CD14-positive monocyte (primary cell): Measurements from ENCODE around the gene PRR27. TPM values are rescaled to one million over a fixed set of nuclear protein-coding genes. Genes with fewer than 3 reads are reported as not detected.

Source experiments
- DNase-seq, 3 donors: peaks; one replicate each; pipeline ENCODE4 v3.0.0-alpha.2; 2011 to 2022
- H2AFZ ChIP-seq: 2 replicates; pipeline ENCODE4 v1.6.0; 2012; ENCODE audit warnings: mild to moderate bottlenecking, low read depth, low read length, inconsistent platforms; ENCODE audit not compliant: insufficient read depth, poor library complexity, severe bottlenecking
- H3K27ac ChIP-seq, 2 donors: 1 replicate in 1 of 2; 2 replicates in 1 of 2; pipeline ENCODE4 v1.5.1; 2012 to 2013; ENCODE audit warnings: low read length in 2 of 2, control low read depth in 1 of 2, inconsistent platforms in 1 of 2, low read depth in 1 of 2, mild to moderate bottlenecking in 1 of 2
- H3K27me3 ChIP-seq, 2 donors: one replicate each; pipeline versions ENCODE4 v1.6.0 to v1.6.1; 2011 to 2013; ENCODE audit warnings: low read length in 2 of 2; ENCODE audit not compliant: control insufficient read depth in 2 of 2, insufficient read depth in 2 of 2
- H3K36me3 ChIP-seq, 2 donors: replicated peaks in 1 of 2; 1 replicate in 1 of 2; 2 replicates in 1 of 2; pipeline versions ENCODE4 v1.5.1 to v1.6.1; 2012 to 2013; ENCODE audit warnings: low read length in 2 of 2, control low read depth in 1 of 2, inconsistent platforms in 1 of 2, mild to moderate bottlenecking in 1 of 2; ENCODE audit not compliant: insufficient read depth in 2 of 2, control insufficient read depth in 1 of 2
- H3K4me1 ChIP-seq, 2 donors: 1 replicate in 1 of 2; 2 replicates in 1 of 2; pipeline versions ENCODE4 v1.5.1 to v1.6.1; 2012 to 2013; ENCODE audit warnings: low read length in 2 of 2, control low read depth in 1 of 2, inconsistent platforms in 1 of 2, mild to moderate bottlenecking in 1 of 2, moderate library complexity in 1 of 2; ENCODE audit not compliant: insufficient read depth in 2 of 2, control insufficient read depth in 1 of 2
- H3K4me2 ChIP-seq: replicated peaks from 2 replicates; pipeline ENCODE3; 2012; ENCODE audit warnings: low read length, moderate library complexity, mild to moderate bottlenecking; ENCODE audit not compliant: poor library complexity, severe bottlenecking; ENCODE audit errors: extremely low read depth
- H3K4me3 ChIP-seq, 3 experiments: fragments of 200-600 bp in 1 of 3; sonication (generic) in 1 of 3; replicated peaks in 1 of 3; 1 replicate in 2 of 3; 2 replicates in 1 of 3; pipeline ENCODE4 v1.5.1; 2011 to 2013; ENCODE audit warnings: low read length in 3 of 3, mild to moderate bottlenecking in 3 of 3, control low read depth in 2 of 3, low read depth in 2 of 3, inconsistent platforms in 1 of 3, moderate library complexity in 1 of 3
- H3K79me2 ChIP-seq: 2 replicates; pipeline ENCODE4 v1.6.0; 2012; ENCODE audit warnings: mild to moderate bottlenecking, control low read depth, inconsistent platforms, low read length, moderate library complexity; ENCODE audit not compliant: insufficient read depth
- H3K9ac ChIP-seq: 2 replicates; pipeline ENCODE4 v1.6.0; 2017; ENCODE audit warnings: low read length, mild to moderate bottlenecking; ENCODE audit not compliant: insufficient read depth, poor library complexity, severe bottlenecking
- H3K9me3 ChIP-seq, 2 donors: replicated peaks in 1 of 2; 1 replicate in 1 of 2; 2 replicates in 1 of 2; pipeline versions ENCODE4 v1.5.1 to v1.6.1; 2012 to 2013; ENCODE audit warnings: low read length in 2 of 2, control low read depth in 1 of 2; ENCODE audit not compliant: control insufficient read depth in 1 of 2, insufficient read depth in 1 of 2
- H4K20me1 ChIP-seq: 2 replicates; pipeline ENCODE4 v1.6.0; 2012; ENCODE audit warnings: mild to moderate bottlenecking, low read length, control low read depth, moderate library complexity; ENCODE audit not compliant: insufficient read depth
- H3K27ac Mint-ChIP-seq, 7 donors: one replicate each; pipeline ENCODE4 v1.8.0; 2020; ENCODE audit warnings: mild to moderate bottlenecking in 7 of 7, mixed read lengths in 7 of 7, moderate library complexity in 6 of 7, inconsistent platforms in 2 of 7
- H3K27me3 Mint-ChIP-seq, 3 donors: one replicate each; pipeline ENCODE4 v1.8.0; 2021 to 2022; ENCODE audit warnings: low read depth in 3 of 3, mild to moderate bottlenecking in 3 of 3, mixed read lengths in 3 of 3, moderate library complexity in 3 of 3, inconsistent platforms in 1 of 3
- H3K36me3 Mint-ChIP-seq, 2 donors: one replicate each; pipeline ENCODE4 v1.8.0; 2020; ENCODE audit warnings: mixed read lengths in 2 of 2, inconsistent platforms in 1 of 2, mild to moderate bottlenecking in 1 of 2
- H3K4me1 Mint-ChIP-seq: one replicate; pipeline ENCODE4 v1.8.0; 2020; ENCODE audit warnings: mild to moderate bottlenecking, mixed read lengths
- H3K4me3 Mint-ChIP-seq, 2 donors: one replicate each; pipeline ENCODE4 v1.8.0; 2020; ENCODE audit warnings: mild to moderate bottlenecking in 2 of 2, mixed read lengths in 2 of 2, moderate library complexity in 1 of 2
- H3K9me3 Mint-ChIP-seq, 7 donors: one replicate each; pipeline ENCODE4 v1.8.0; 2020 to 2022; ENCODE audit warnings: mixed read lengths in 7 of 7, mild to moderate bottlenecking in 6 of 7, moderate library complexity in 6 of 7, inconsistent platforms in 2 of 7
- WGBS: methylation state at CpG from one replicate; pipeline ENCODE4 v1.1.5; 2013; ENCODE audit warnings: missing lambda C conversion rate; ENCODE audit not compliant: insufficient coverage; 5-methylcytosine and 5-hydroxymethylcytosine counted together
- intact Hi-C, 2 donors: fragments of 100-400 bp; cut with micrococcal nuclease; formaldehyde crosslinking; loops; one replicate each; pipeline versions ENCODE4 v1.15.0 to v1.15.1; 2023
- polyA plus RNA-seq, 3 donors: library from polyadenylated mRNA; depleted of rRNA in 1 of 3; unstranded in 2 of 3; stranded (reverse) in 1 of 3; fragments of 300-500 nt in 2 of 3; fragments of >200 nt in 1 of 3; fragmentation: Illumina TruSeq in 2 of 3; gene quantifications; 1 replicate in 2 of 3; 2 replicates in 1 of 3; pipeline ENCODE4 v1.2.3, GENCODE V29; 2012 to 2021
- TF ChIP-seq, protein P1 (sequence below): fragments of 200-600 bp; IDR thresholded peaks from one replicate; pipeline ENCODE4 v1.8.0; 2022; ENCODE audit warnings: antibody characterized with exemption, mild to moderate bottlenecking

PRR27 gene
- polyA plus RNA-seq, 3 donors, result not detected

DNA sequence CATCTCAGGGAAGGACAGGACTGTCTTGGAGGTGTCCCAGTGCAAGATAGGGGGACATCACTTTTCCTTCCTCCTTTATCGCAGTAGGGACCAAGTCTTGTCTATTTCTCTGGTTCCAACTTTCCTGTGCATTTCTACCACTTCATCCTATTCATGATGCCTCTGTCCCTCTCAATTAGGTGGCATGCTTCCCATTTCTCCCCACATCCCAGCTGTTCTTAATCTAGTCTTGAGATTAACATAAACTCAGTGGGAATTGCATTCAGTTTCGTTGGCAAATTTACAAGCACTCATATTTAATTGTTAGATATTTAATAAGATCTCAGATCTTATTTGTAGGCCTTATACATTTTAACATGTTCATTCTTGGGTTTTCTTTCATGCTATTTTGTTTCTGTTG, 25.8 kb downstream of the PRR27 start:
- H3K9me3 Mint-ChIP-seq, result no peaks in the 10 kb centered on the region
- TF ChIP-seq, protein P1, sequence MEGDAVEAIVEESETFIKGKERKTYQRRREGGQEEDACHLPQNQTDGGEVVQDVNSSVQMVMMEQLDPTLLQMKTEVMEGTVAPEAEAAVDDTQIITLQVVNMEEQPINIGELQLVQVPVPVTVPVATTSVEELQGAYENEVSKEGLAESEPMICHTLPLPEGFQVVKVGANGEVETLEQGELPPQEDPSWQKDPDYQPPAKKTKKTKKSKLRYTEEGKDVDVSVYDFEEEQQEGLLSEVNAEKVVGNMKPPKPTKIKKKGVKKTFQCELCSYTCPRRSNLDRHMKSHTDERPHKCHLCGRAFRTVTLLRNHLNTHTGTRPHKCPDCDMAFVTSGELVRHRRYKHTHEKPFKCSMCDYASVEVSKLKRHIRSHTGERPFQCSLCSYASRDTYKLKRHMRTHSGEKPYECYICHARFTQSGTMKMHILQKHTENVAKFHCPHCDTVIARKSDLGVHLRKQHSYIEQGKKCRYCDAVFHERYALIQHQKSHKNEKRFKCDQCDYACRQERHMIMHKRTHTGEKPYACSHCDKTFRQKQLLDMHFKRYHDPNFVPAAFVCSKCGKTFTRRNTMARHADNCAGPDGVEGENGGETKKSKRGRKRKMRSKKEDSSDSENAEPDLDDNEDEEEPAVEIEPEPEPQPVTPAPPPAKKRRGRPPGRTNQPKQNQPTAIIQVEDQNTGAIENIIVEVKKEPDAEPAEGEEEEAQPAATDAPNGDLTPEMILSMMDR, result no peak
- H3K27ac Mint-ChIP-seq, result no peak overlapping the region
- 100% methylated on average over 1 of the region's 2 CpGs for WGBS
- H3K27ac ChIP-seq, result no peak overlapping the region
- H3K9me3 ChIP-seq, result no peaks in the 10 kb centered on the region
- no peaks in the 10 kb centered on the region for H3K36me3 Mint-ChIP-seq
- H3K79me2 ChIP-seq, result no peaks in the 10 kb centered on the region
- DNase-seq, result no peak
- no peak overlapping the region for H3K4me3 ChIP-seq
- H3K27me3 ChIP-seq, result no peaks in the 10 kb centered on the region
- no peak overlapping the region for H3K4me2 ChIP-seq
- no peaks in the 10 kb centered on the region for H4K20me1 ChIP-seq
- no peaks in the 10 kb centered on the region for H3K4me1 ChIP-seq
- H3K27me3 Mint-ChIP-seq, result peaks cover 0 to 2% (median 1%) of the 10 kb centered on the region in 3 donors
- H3K4me1 Mint-ChIP-seq, result no peaks in the 10 kb centered on the region
- H3K9ac ChIP-seq, result no peak overlapping the region
- no peaks in the 10 kb centered on the region for H3K36me3 ChIP-seq
- intact Hi-C loops, result no loop called here
- no peak overlapping the region for H2AFZ ChIP-seq
- no peak overlapping the region for H3K4me3 Mint-ChIP-seq

DNA sequence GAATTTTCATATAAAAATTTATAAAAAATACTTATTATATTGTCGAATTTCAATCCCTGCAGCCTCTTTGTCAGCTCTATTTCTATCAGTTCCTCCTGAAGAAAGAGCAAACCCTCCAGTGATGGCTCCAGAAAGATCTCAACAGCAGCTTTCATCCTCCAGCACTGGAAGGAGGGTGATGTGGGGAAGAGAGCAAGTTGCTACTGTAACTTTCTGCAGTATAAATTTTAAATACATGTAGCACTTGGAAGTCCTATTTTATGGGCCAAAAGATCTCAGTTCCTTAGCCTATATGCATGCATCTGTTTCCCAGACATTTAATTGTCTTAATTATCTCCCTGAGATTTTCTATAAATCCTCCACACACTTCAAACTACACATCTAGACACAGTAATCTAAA, 27.8 kb downstream of the PRR27 start:
- H3K79me2 ChIP-seq, result no peaks in the 10 kb centered on the region
- Mint-ChIP-seq H3K27ac (no peak overlapping the region), H3K4me1 (no peaks in the 10 kb centered on the region), H3K36me3 (no peaks in the 10 kb centered on the region), H3K4me3 (no peak overlapping the region), H3K27me3 (peaks cover 0 to 2% (median 1%) of the 10 kb centered on the region in 3 donors), H3K9me3 (no peaks in the 10 kb centered on the region)
- no peak overlapping the region for H3K4me2 ChIP-seq
- H3K4me1 ChIP-seq, result no peaks in the 10 kb centered on the region
- H3K27ac ChIP-seq, result no peak overlapping the region
- no peak for DNase-seq
- no peaks in the 10 kb centered on the region for H4K20me1 ChIP-seq
- H3K9ac ChIP-seq, result no peak overlapping the region
- H3K9me3 ChIP-seq, result no peaks in the 10 kb centered on the region
- TF ChIP-seq, protein P1, result no peak
- no peaks in the 10 kb centered on the region for H3K36me3 ChIP-seq
- no CpG with 5 or more reads among the region's 1 CpG for WGBS
- H3K27me3 ChIP-seq, result no peaks in the 10 kb centered on the region
- H3K4me3 ChIP-seq, result no peak overlapping the region
- no peak overlapping the region for H2AFZ ChIP-seq
- intact Hi-C loops, result no loop called here
